ENCODE data around the gene HEG1. TPM values are rescaled to one million over a fixed set of nuclear protein-coding genes. Genes with fewer than 3 reads are reported as not detected.

The HEG1 gene
- total and polyA plus RNA-seq, 9 donors: 12.2 to 64.7 (median 35.6) TPM

- DNase-seq: no peak
- intact Hi-C loops (cut with DNase I): loop anchor here in 1 of 4 donors (10.0 kb wide), 1 partner anchor 94 kb away; no protein-coding TSS in a partner anchor
- Histone ChIP-seq H3K27me3 (no peaks in the 10 kb centered on the region), H3K4me3 (no peak overlapping the region), H3K4me1 (ENCODE audit: insufficient read depth) (peaks cover 15% of the 10 kb centered on the region), H3K27ac (peak overlapping the region in 1 of 2 donors; percentile 95), H3K9me3 (no peaks in the 10 kb centered on the region), H3K36me3 (no peaks in the 10 kb centered on the region)
- TF ChIP-seq CTCF (IDR thresholded peaks at IDR 0.05) (no peak), POLR2A (IDR thresholded peaks at IDR 0.05) (no peak), EP300 (IDR thresholded peaks at IDR 0.05) (no peak)
- 65% methylated on average over 7 of the region's 7 CpGs for WGBS, 3 donors
Measured at GRCh38 chr3:125051205-125051604, 4.6 kb downstream of the HEG1 start.

- Histone ChIP-seq H3K27ac (no peak overlapping the region), H3K4me3 (no peak overlapping the region), H3K4me1 (ENCODE audit: insufficient read depth) (peaks cover 15% of the 10 kb centered on the region), H3K36me3 (no peaks in the 10 kb centered on the region), H3K9me3 (no peaks in the 10 kb centered on the region), H3K27me3 (no peaks in the 10 kb centered on the region)
- intact Hi-C loops (cut with DNase I): loop anchor here in 1 of 4 donors (10.0 kb wide), 1 partner anchor 94 kb away; no protein-coding TSS in a partner anchor
- DNase-seq: no peak
- WGBS, 3 donors: 82 to 93% (median 89%) methylated on average over 6 of the region's 6 CpGs
- no peak for TF ChIP-seq POLR2A (IDR thresholded peaks at IDR 0.05)
- no peak for TF ChIP-seq CTCF (IDR thresholded peaks at IDR 0.05)
- TF ChIP-seq EP300 (IDR thresholded peaks at IDR 0.05): no peak
Measured at GRCh38 chr3:125050488-125051090, 5.2 kb downstream of the HEG1 start.

- Histone ChIP-seq H3K27ac (no peak overlapping the region), H3K4me3 (no peak overlapping the region), H3K27me3 (no peaks in the 10 kb centered on the region), H3K9me3 (no peaks in the 10 kb centered on the region), H3K4me1 (ENCODE audit: insufficient read depth) (peaks cover 25% of the 10 kb centered on the region), H3K36me3 (no peaks in the 10 kb centered on the region)
- TF ChIP-seq CTCF (IDR thresholded peaks at IDR 0.05): no peak
- TF ChIP-seq EP300 (IDR thresholded peaks at IDR 0.05): no peak
- TF ChIP-seq POLR2A (IDR thresholded peaks at IDR 0.05): no peak
- intact Hi-C loops (cut with DNase I): no loop called here
- 84 to 100% (median 95%) methylated on average over 3 of the region's 3 CpGs for WGBS, 3 donors
- no peak for DNase-seq
Measured at GRCh38 chr3:125048282-125048681, 7.5 kb downstream of the HEG1 start.

- WGBS, 3 donors: 17 to 29% (median 28%) methylated on average over 2 of the region's 2 CpGs
- intact Hi-C loops (cut with DNase I): no loop called here
- Histone ChIP-seq H3K9me3 (no peaks in the 10 kb centered on the region), H3K27ac (no peak overlapping the region), H3K36me3 (no peaks in the 10 kb centered on the region), H3K27me3 (no peaks in the 10 kb centered on the region), H3K4me3 (no peak overlapping the region), H3K4me1 (ENCODE audit: insufficient read depth) (peaks cover 19% of the 10 kb centered on the region)
- no peak for DNase-seq
- TF ChIP-seq CTCF (IDR thresholded peaks at IDR 0.05): no peak
- no peak for TF ChIP-seq POLR2A (IDR thresholded peaks at IDR 0.05)
- TF ChIP-seq EP300 (IDR thresholded peaks at IDR 0.05): no peak
Measured at GRCh38 chr3:125045965-125046364, 9.8 kb downstream of the HEG1 start.
